ENCODE data around the gene ABHD14A.
"Not testable (repeated sequence)": the region's sequence is repeated elsewhere in the genome, so short reads cannot be mapped to it uniquely, and the experiment has no call there.

The ABHD14A gene

DNA sequence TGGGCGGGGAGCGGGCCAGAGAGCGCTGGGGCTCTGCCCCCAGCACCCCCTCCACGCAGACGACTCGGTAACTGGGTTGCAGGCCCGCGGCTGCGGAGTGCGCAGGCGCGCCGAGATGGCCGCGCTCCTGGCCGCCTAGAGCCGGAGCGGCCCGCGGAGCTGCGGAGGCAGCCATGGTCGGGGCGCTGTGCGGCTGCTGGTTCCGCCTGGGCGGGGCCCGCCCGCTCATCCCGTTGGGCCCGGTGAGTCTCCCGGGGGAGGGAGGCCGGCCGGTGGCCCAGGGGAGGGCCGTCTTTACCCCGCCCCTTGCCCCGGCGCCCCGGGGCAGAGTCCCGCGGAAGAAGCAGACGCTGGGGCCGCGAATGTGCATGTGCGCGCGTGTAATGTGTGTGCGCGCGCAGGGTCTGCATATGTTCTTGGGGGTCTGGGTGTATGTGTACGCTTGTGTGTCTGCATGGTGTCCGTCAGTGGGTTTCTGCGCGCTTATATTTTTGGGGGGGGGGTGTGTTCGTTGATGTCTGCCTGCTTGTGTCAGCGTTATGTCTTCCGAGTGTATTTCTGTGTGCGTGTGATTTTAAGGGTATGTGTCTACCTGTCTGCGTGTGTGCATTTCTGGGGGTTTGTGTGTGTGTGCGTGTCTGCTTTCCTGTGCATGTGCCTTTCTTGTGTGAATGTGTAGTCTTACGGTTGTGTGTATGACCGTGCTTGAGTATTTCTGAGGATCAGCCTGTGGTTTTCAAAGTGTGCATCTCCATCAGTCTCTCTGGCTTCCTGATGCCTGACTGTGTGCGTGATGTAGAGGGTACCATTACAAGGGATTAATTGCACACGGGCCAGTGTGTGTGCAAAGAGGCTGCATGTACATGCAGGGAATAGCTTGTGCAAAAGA is at the start of gene ABHD14A:
ABHD14A (plus strand) TSS at position 102 of the 889 bp plus-strand sequence; CDS start at position 174, 72 bp downstream.
- DNase-seq = peak; percentile 37

- no peak for DNase-seq
Measured at GRCh38 chr3:51927061-51927977, 47.5 kb upstream of the ABHD14A start.

GRCh38 chr3:51928438-51928837 is 46.4 kb upstream of the ABHD14A start:
- DNase-seq = no peak

DNA sequence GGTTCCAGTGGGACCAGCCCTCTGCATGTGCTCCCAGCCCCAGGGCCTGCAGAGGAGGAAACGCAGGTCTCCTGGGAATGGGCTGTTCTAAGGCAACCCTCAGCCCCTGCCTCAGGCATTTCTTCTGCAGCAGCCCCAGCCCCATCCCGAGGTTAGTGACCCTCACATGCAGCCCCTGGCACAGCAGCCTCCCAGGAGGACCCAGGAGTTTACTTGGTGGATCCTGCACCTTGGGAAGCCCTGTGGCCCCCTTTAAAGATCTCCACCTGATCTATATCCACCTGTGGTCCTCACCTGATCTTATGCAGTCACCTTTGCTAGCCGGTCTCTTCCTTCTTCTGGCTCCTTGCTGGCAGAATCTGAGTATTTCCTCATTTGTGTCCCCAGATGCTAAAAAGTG is 45.9 kb upstream of the ABHD14A start:
- DNase-seq = not testable (repeated sequence)

DNA sequence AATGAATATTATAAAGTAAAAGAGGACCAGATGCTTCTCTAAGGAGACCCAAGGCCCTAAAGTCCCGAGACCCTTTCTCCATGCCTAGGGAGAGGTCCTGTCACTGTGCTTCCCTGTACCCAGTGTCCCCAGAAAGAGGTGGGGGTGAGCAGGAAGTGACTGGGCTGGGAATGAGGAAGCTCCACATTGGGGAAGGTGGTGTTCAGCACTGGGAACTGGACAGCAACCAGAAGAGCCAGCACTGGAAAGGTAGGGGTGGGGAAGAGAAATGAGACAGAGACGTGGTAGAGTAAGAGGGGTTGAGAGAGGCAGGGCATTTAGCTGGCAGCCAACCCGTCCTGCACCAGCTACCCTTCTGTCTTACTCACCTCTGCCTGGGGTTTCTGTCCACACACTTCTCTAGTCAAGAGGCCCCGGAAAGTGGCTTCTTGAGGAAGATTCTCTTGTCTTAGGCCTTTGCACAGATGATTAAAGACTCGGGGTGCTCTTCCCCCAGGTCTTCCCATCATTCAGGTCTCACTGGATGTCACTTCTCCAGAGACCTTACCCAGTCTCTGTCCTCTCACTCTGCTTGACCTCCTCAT is 45.4 kb upstream of the ABHD14A start:
- DNase-seq = no peak

DNA sequence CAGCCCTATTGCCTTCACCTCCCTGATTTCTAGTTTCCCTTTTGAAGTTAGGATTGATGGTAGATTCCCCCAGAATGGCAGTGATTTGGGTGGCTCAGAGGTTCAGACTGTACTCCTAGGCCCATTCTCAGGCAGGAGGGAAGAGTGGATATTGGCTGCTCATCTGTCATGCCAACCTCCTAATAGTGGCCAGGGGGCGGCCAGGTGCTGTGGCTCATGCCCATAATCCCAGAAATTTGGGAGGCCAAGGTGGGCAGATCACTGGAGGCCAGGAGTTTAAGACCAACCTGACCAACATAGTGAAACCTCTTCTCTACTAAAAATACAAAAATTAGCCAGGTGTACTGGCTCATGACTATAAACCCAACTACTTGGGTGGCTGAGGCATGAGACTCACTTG is 44.4 kb upstream of the ABHD14A start:
- no peak for DNase-seq

DNA sequence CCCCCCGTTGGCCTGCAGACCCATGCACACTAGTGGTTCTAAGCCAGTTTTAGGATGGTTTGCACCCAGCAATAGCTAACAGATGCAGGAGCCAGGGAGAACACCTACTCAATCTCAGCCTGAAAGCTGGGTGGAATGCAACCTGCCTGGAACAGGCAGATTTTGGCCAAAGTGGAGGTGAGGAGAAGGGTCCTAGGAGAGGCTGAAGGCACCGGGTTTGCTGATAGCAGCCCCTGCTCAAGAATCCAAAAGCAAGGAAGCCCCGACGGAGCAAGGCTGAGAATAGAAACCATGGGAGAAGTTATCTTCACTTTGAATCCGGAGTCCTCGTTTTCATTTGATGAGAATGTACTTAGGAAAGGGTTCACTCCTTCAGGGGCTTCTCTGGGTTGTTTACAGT is 43.1 kb upstream of the ABHD14A start:
- no peak for DNase-seq

GRCh38 chr3:51932471-51933370 is 42.1 kb upstream of the ABHD14A start:
- no peak for DNase-seq

DNA sequence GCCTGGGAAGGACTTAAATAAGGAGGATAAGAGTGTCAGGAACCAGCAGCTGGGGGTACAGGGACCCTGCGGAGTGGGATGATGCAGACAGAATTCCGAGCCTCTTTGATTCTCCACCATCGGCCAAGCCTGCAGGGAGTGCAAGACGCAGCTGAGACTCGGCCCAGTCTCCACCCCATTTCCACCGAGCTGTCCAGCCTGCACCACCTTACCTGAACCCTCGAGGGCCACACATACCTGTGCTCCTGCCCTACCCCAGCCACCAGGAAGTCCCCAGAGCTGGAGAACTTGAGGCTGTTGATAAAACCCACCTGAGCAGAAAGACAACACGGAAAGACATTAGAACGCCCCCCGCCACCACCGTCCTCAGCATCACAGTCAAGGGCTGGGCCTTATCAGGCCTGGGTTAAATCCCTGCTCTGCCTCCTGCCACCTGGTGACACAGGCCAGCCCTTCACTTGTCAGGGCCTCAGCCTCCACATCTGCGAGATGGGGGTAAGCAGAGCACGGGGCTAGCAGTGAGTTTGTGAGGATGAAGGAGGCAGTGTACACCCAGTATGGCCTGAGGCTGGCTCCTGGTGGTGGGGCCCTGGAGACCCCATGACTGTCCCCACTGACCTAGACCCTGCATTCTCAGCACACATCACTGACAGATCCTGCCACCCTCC is 41.3 kb upstream of the ABHD14A start:
- no peak for DNase-seq

GRCh38 chr3:51934139-51934850 is 40.6 kb upstream of the ABHD14A start:
- no peak for DNase-seq

DNA sequence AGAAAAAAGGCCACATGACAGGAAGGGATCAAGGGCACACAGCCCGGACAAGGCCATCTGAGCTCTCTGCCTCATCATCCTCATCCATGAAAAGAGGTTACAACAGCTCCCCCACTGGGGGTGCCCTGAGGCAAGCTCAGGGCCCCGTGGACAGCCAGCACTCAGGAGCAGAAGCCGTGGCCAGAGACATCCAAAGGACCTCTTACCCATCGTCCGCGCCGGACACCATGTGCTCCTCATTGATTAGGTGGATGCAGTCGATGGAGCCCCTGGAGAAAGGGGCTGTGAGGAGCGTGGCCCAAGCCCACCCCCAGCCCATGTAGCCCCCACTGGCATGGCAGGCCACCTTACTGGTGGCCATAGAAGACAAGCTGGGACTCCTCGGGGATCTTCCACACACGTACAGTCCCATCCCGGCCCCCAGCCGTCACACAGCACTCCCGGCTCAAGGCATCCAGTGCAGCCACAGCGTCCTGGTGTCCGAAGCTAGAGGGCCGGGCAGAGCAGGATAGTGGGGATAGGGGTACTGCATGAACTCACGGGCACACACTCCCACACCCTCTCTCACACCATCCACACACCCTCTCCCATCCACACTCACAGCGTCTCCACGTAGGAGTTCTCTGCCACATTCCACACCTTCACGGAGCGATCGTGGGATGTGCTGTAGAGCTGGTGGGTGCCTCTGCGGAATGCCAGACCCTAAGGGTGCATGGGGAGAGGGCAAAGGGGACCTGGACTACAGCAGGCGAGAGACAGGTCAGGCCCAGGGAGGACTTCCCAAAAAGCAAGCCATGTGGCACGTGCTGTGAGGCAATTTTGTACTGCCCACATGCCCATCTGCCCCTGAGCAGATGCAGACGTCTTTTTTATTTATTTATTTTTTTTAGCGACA is 39.6 kb upstream of the ABHD14A start:
- DNase-seq = no peak

DNA sequence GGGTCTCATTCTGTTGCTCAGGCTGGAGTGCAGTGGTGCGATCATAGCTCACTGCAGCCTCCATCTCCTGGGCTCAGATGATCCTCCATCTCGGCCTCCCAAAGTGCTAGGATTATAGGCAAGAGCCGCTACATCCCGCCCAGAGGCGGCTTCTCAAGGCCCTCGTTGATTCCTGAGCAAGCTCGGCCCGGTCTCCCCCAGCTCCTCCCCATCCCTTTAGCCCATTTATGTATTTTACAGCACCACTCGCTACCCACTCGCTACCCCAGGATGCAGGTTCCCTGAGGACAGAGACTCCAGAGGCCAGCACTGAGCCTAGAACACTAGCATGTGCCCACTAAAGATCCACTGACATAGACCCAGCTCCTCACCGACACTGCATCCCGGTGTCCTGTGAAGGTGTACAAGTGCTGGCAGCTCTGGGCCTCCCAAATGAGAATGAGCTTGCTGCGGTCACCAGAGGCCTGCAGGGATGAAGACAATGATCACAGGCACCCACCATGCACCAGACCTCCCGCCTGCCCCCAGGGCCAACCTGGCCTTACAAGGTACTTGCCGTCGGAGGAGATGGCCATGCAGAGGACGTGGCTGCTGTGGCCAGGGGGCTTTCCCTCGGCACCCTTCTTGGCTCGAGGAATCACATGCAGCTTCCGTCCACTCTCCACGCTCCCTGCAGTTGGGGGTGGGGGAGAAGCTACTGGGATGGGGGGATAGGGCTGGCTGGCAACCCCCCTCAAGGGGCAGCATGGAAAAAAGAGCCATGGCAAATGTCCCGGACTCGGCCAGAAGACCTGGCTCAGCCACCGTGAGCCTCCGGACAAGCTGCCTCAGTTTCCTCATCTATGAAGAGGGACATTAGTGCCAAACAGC is 38.7 kb upstream of the ABHD14A start:
- no peak for DNase-seq

- DNase-seq = no peak
Measured at GRCh38 chr3:51937014-51937413, 37.9 kb upstream of the ABHD14A start.

- no peak for DNase-seq
Measured at GRCh38 chr3:51937611-51938450, 37.0 kb upstream of the ABHD14A start.

DNA sequence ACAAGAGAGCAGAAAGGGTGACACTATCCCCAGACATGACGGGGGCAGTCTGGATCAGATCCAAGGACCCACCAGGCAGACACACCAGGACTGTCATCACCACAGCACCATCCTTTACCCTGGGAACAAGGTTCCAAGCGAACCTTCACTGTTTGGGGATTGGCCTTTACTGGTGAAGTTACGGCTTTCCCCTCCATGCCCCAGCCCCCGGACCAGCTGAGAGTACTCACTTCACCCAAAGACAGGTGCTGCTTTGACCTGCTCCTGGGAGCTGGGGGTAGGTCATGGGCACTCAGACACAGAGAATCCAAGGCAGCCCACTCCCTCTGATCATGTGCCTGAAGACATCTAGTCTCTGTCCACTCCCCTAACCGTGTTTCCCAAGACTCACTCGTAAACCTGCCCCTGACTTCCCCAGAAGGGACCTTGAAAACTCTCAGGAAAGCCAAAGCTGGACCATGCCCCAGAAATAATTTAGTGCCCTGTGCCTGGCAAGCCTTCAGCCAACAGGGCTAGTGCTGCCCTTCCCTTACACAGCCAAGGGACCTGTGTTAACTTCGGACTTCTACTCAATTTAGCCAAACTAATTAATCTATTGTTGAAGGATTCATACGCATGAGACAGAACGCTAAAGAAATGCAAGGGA is 36.0 kb upstream of the ABHD14A start:
- no peak for DNase-seq

DNA sequence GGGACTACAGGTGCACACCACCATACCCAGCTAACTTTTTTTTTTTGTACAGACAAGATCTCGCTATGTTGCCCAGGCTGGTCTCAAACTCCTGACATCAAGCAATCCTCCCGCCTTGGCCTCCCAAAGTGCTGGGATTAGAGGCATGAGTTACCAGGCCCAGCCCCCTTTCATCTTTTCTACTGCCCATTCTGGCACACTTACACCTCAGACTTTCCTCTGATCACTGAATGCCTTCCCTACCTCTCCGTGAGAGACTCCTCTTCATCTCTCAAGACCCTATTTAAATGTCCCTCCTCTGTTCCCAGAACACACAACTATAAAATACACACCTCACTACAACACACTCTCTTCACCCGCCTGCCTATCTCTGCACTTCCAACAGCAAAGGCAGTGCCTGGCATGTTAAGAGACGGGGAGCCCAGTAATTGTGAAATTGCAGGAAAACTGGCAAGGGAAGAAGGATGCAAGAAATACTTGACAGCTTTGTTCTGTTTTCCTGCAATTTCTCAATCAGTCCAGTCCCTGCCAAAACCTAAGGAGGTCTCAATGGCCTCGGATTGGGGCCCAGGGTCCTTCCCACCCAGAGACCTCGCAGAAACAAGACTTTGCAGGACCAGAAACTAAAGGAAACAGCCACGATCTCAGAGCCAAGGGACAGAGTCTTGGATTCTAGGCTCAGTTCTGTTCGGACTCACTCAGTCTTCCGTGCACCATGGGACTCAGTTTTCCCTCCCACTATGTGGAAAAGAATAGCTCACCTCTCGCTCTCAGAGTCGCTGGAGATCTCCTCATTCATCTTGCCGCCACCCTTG is 34.0 kb upstream of the ABHD14A start:
- DNase-seq = no peak

- no peak for DNase-seq
Measured at GRCh38 chr3:51941463-51941797, 33.4 kb upstream of the ABHD14A start.
